ENCODE results near the gene AFAP1. TPM values are rescaled to one million over a fixed set of nuclear protein-coding genes. Genes with fewer than 3 reads are reported as not detected.
A peak's percentile ranks its signal among the peaks of the same experiment; 100 is the strongest.

AFAP1 gene
- total RNA-seq, 4 donors from 2014 or later: 25.1 to 56.9 (median 26.4) TPM

GRCh38 chr4:7805533-7806337 is 133.9 kb downstream of the AFAP1 start:
- H3K36me3 ChIP-seq: peaks cover 0 to 3% (median under 1%) of the 10 kb centered on the region in 4 donors
- WGBS, 2 donors (ENCODE audit: low coverage in 1 of 2): 43 to 78% methylated on average over 7 to 21 of the region's 21 CpGs
- DNase-seq: no peak
- intact Hi-C loops (cut with DNase I; ENCODE audit: low total_unique reads): loop anchor here (2.0 to 5.0 kb wide), 2 partner anchors 67 to 181 kb away; no protein-coding TSS in a partner anchor
- no peak overlapping the region for H3K4me3 ChIP-seq
- peak overlapping the region; percentile 66 to 85 (median 81) for H3K27ac ChIP-seq
- in situ Hi-C loops (cut with MboI; ENCODE audit: low pct_ligation_motif_present in 1 of 4, low pct_unique_long_range_greater_than_20kb in 1 of 4, low sequenced_read_pairs in 3 of 4): loop anchor here in 2 of 4 donors (10.0 kb wide), 1 partner anchor 179 kb away; no protein-coding TSS in a partner anchor
- peaks cover 8 to 56% (median 28%) of the 10 kb centered on the region in 4 donors for H3K4me1 ChIP-seq
- H3K9me3 ChIP-seq: no peaks in the 10 kb centered on the region
- TF ChIP-seq EP300 (IDR thresholded peaks at IDR 0.05; ENCODE audit: low read depth): no peak
- no peak for TF ChIP-seq CTCF (IDR thresholded peaks at IDR 0.05)
- TF ChIP-seq POLR2A (IDR thresholded peaks at IDR 0.05): no peak
- no peak for TF ChIP-seq POLR2AphosphoS5 (IDR thresholded peaks at IDR 0.05)
- no peaks in the 10 kb centered on the region for H3K27me3 ChIP-seq

- intact Hi-C loops (cut with DNase I; ENCODE audit: low total_unique reads) (loop anchor here (2.0 to 5.0 kb wide), 2 partner anchors 67 to 182 kb away; no protein-coding TSS in a partner anchor), in situ Hi-C loops (cut with MboI; ENCODE audit: low pct_ligation_motif_present in 1 of 4, low pct_unique_long_range_greater_than_20kb in 1 of 4, low sequenced_read_pairs in 3 of 4) (loop anchor here in 3 of 4 donors (5.0 to 10.0 kb wide), 2 partner anchors 180 to 182 kb away; no protein-coding TSS in a partner anchor)
- Histone ChIP-seq H3K4me3 (no peak overlapping the region), H3K9me3 (no peaks in the 10 kb centered on the region), H3K27me3 (no peaks in the 10 kb centered on the region), H3K27ac (peak overlapping the region; percentile 66 to 85 (median 81)), H3K4me1 (peaks cover 8 to 47% (median 24%) of the 10 kb centered on the region in 4 donors), H3K36me3 (peaks cover 0 to 11% (median 4%) of the 10 kb centered on the region in 4 donors)
- WGBS, 2 donors (ENCODE audit: low coverage in 1 of 2): 73 to 83% methylated on average over 4 to 15 of the region's 15 CpGs
- TF ChIP-seq CTCF (IDR thresholded peaks at IDR 0.05) (no peak), EP300 (IDR thresholded peaks at IDR 0.05; ENCODE audit: low read depth) (no peak)
- no peak for DNase-seq
Observed at GRCh38 chr4:7804756-7805385, 134.8 kb downstream of the AFAP1 start.

- intact Hi-C loops (cut with DNase I; ENCODE audit: low total_unique reads) (loop anchor here (2.0 kb wide), 2 partner anchors 43 to 183 kb away; no protein-coding TSS in a partner anchor), in situ Hi-C loops (cut with MboI; ENCODE audit: low pct_ligation_motif_present in 1 of 4, low pct_unique_long_range_greater_than_20kb in 1 of 4, low sequenced_read_pairs in 3 of 4) (loop anchor here in 3 of 4 donors (5.0 to 10.0 kb wide), 2 partner anchors 181 to 183 kb away; no protein-coding TSS in a partner anchor)
- H3K4me1 ChIP-seq: peaks cover 8 to 45% (median 24%) of the 10 kb centered on the region in 4 donors
- H3K27ac ChIP-seq: peak overlapping the region; percentile 66 to 85 (median 81)
- DNase-seq: peak; percentile 88
- no peaks in the 10 kb centered on the region for H3K9me3 ChIP-seq
- no peaks in the 10 kb centered on the region for H3K27me3 ChIP-seq
- 34 to 45% methylated on average over 13 to 16 of the region's 16 CpGs for WGBS, 2 donors (ENCODE audit: low coverage in 1 of 2)
- no peak overlapping the region for H3K4me3 ChIP-seq
- H3K36me3 ChIP-seq: peaks cover 0 to 18% (median 8%) of the 10 kb centered on the region in 4 donors
- TF ChIP-seq CTCF (IDR thresholded peaks at IDR 0.05): peak; percentile 94 to 97 (median 95)
- peak in 2 of 3 donors; percentile 10 to 40 for TF ChIP-seq POLR2AphosphoS5 (IDR thresholded peaks at IDR 0.05)
- no peak for TF ChIP-seq EP300 (IDR thresholded peaks at IDR 0.05; ENCODE audit: low read depth)
Observed at GRCh38 chr4:7803992-7804755, 135.5 kb downstream of the AFAP1 start.

All from transverse colon (tissue), 4 donors.